Neuronal stem cell (in vitro differentiated cells): ENCODE measurements around the gene SYT8.
"Not testable (repeated sequence)": the region's sequence is repeated elsewhere in the genome, so short reads cannot be mapped to it uniquely, and the experiment has no call there.

Experiments used
- DNase-seq: peaks from one replicate; pipeline ENCODE4 v3.0.0-alpha.2; 2013; ENCODE audit warnings: low spot score
- H2AFZ ChIP-seq: one replicate; pipeline ENCODE4 v1.6.1; 2013; ENCODE audit warnings: mild to moderate bottlenecking, low read length, inconsistent platforms
- H2AK5ac ChIP-seq: 2 replicates; pipeline ENCODE4 v1.6.1; 2013; ENCODE audit warnings: low read depth, mild to moderate bottlenecking, inconsistent platforms, low read length, moderate library complexity, mixed read lengths
- H2BK120ac ChIP-seq: 2 replicates; pipeline ENCODE4 v1.6.1; 2013; ENCODE audit warnings: low read depth, mild to moderate bottlenecking, inconsistent platforms, low read length, moderate library complexity, mixed read lengths
- H2BK12ac ChIP-seq: one replicate; pipeline ENCODE4 v1.6.1; 2013; ENCODE audit warnings: low read length, inconsistent platforms
- H2BK15ac ChIP-seq: 2 replicates; pipeline ENCODE4 v1.6.1; 2013; ENCODE audit warnings: mild to moderate bottlenecking, low read length, inconsistent platforms, mixed read lengths
- H2BK5ac ChIP-seq: one replicate; pipeline ENCODE4 v1.6.1; 2013; ENCODE audit warnings: inconsistent platforms, mild to moderate bottlenecking, low read length, moderate library complexity
- H3K14ac ChIP-seq: one replicate; pipeline ENCODE4 v1.6.1; 2013; ENCODE audit warnings: low read length, inconsistent platforms
- H3K18ac ChIP-seq: 2 replicates; pipeline ENCODE4 v1.6.1; 2013; ENCODE audit warnings: low read length, inconsistent platforms
- H3K23ac ChIP-seq: 2 replicates; pipeline ENCODE4 v1.6.1; 2013; ENCODE audit warnings: low read depth, mild to moderate bottlenecking, mixed read lengths, low read length, inconsistent platforms; ENCODE audit not compliant: poor library complexity
- H3K27ac ChIP-seq: replicated peaks from 3 replicates; pipeline ENCODE4 v1.5.1; 2013; ENCODE audit warnings: low read length, inconsistent platforms
- H3K27me3 ChIP-seq, 3 experiments: 2 replicates each; pipeline ENCODE4 v1.6.1; 2013; ENCODE audit warnings: low read length in 3 of 3, mild to moderate bottlenecking in 2 of 3, inconsistent platforms in 1 of 3, low read depth in 1 of 3, mixed read lengths in 1 of 3, moderate library complexity in 1 of 3; ENCODE audit not compliant: control insufficient read depth in 3 of 3, insufficient read depth in 3 of 3
- H3K36me3 ChIP-seq, 2 donors: replicated peaks in 1 of 2; 2 replicates each; pipeline ENCODE4 v1.6.1; 2013; ENCODE audit warnings: low read length in 2 of 2; ENCODE audit not compliant: control insufficient read depth in 2 of 2, insufficient read depth in 2 of 2
- H3K4ac ChIP-seq: 2 replicates; pipeline ENCODE4 v1.6.1; 2013; ENCODE audit warnings: inconsistent platforms, mild to moderate bottlenecking, low read length, moderate library complexity
- H3K4me1 ChIP-seq, 2 donors: 1 replicate in 1 of 2; 2 replicates in 1 of 2; pipeline ENCODE4 v1.6.1; 2013; ENCODE audit warnings: low read length in 2 of 2, low read depth in 1 of 2; ENCODE audit not compliant: control insufficient read depth in 2 of 2, insufficient read depth in 1 of 2
- H3K4me2 ChIP-seq: one replicate; pipeline ENCODE4 v1.6.1; 2013; ENCODE audit warnings: mild to moderate bottlenecking, low read length, inconsistent platforms; ENCODE audit not compliant: insufficient read depth, poor library complexity, severe bottlenecking
- H3K4me3 ChIP-seq, 2 donors: 2 replicates each; pipeline ENCODE4 v1.5.1; 2013; ENCODE audit warnings: low read length in 2 of 2, mild to moderate bottlenecking in 2 of 2, inconsistent platforms in 1 of 2, moderate library complexity in 1 of 2
- H3K79me1 ChIP-seq: one replicate; pipeline ENCODE4 v1.6.1; 2013; ENCODE audit warnings: low read depth, mild to moderate bottlenecking, inconsistent platforms, low read length, moderate library complexity
- H3K9ac ChIP-seq: one replicate; pipeline ENCODE4 v1.6.1; 2013; ENCODE audit warnings: mild to moderate bottlenecking, low read depth, low read length, inconsistent platforms; ENCODE audit not compliant: poor library complexity
- H3K9me3 ChIP-seq, 2 donors: replicated peaks in 1 of 2; 2 replicates each; pipeline versions ENCODE3 to v1.6.1; 2013; ENCODE audit warnings: low read length in 2 of 2, mild to moderate bottlenecking in 2 of 2, inconsistent platforms in 1 of 2, low read depth in 1 of 2, mixed read lengths in 1 of 2, moderate library complexity in 1 of 2; ENCODE audit not compliant: control insufficient read depth in 2 of 2, insufficient read depth in 1 of 2
- H4K8ac ChIP-seq: one replicate; pipeline ENCODE4 v1.6.1; 2013; ENCODE audit warnings: low read depth, mild to moderate bottlenecking, inconsistent platforms, low read length, moderate library complexity
- H4K91ac ChIP-seq: one replicate; pipeline ENCODE4 v1.6.1; 2013; ENCODE audit warnings: low read length, low read depth, mild to moderate bottlenecking, inconsistent platforms; ENCODE audit not compliant: poor library complexity
- WGBS, 2 donors: extraction: QIAGEN DNeasy Blood & Tissue Kit; methylation state at CpG; one replicate each; pipeline ENCODE4 v1.1.7; 2013; ENCODE audit warnings: missing lambda C conversion rate in 2 of 2, mixed read lengths in 1 of 2; ENCODE audit not compliant: insufficient read length in 2 of 2, insufficient replicate concordance in 1 of 2; ENCODE audit errors: extremely low coverage in 2 of 2; 5-methylcytosine and 5-hydroxymethylcytosine counted together

Gene SYT8

GRCh38 chr11:1803246-1803645, 31.5 kb upstream of the SYT8 start:
- H3K4ac ChIP-seq, result no peak overlapping the region
- H4K8ac ChIP-seq, result no peak overlapping the region
- no peak overlapping the region for H2AFZ ChIP-seq
- peak overlapping the region; percentile 74 for H2AK5ac ChIP-seq
- no peak overlapping the region for H3K18ac ChIP-seq
- no peak for DNase-seq
- H2BK15ac ChIP-seq, result no peak overlapping the region
- no CpG with 5 or more reads among the region's 20 CpGs for WGBS, 2 donors
- H3K4me1 ChIP-seq, result no peaks in the 10 kb centered on the region
- H3K27me3 ChIP-seq, result peaks cover 0 to 6% (median 0%) of the 10 kb centered on the region in 3 experiments
- H3K4me3 ChIP-seq, result no peak overlapping the region
- H3K9ac ChIP-seq, result no peak overlapping the region
- H3K23ac ChIP-seq, result peak overlapping the region; percentile 47
- H2BK5ac ChIP-seq, result no peak overlapping the region
- no peaks in the 10 kb centered on the region for H3K9me3 ChIP-seq
- no peak overlapping the region for H3K14ac ChIP-seq
- no peak overlapping the region for H2BK120ac ChIP-seq
- no peak overlapping the region for H4K91ac ChIP-seq
- no peak overlapping the region for H3K4me2 ChIP-seq
- H3K79me1 ChIP-seq, result no peaks in the 10 kb centered on the region
- no peaks in the 10 kb centered on the region for H3K36me3 ChIP-seq
- no peak overlapping the region for H3K27ac ChIP-seq
- no peak overlapping the region for H2BK12ac ChIP-seq

GRCh38 chr11:1803835-1804519, 30.8 kb upstream of the SYT8 start:
- H3K4ac ChIP-seq, H2AK5ac ChIP-seq, H3K14ac ChIP-seq, H2BK5ac ChIP-seq, H2BK12ac ChIP-seq, H2AFZ ChIP-seq, H3K18ac ChIP-seq, H3K23ac ChIP-seq, H3K9ac ChIP-seq, H3K9me3 ChIP-seq, H3K79me1 ChIP-seq, H2BK120ac ChIP-seq, H3K36me3 ChIP-seq, H3K4me1 ChIP-seq, H3K4me2 ChIP-seq, H3K27me3 ChIP-seq, H3K4me3 ChIP-seq, H3K27ac ChIP-seq, H2BK15ac ChIP-seq, DNase-seq: not testable (repeated sequence)
- Histone ChIP-seq H4K91ac (peak overlapping the region; percentile 70), H4K8ac (peak overlapping the region; percentile 48)
- WGBS, 2 donors, result no CpG with 5 or more reads among the region's 42 CpGs

GRCh38 chr11:1805525-1805924, 29.3 kb upstream of the SYT8 start:
- Histone ChIP-seq H3K4me2 (no peak overlapping the region), H2BK120ac (no peak overlapping the region), H2BK12ac (no peak overlapping the region), H3K18ac (no peak overlapping the region), H3K36me3 (no peaks in the 10 kb centered on the region), H3K4ac (no peak overlapping the region), H2AK5ac (no peak overlapping the region), H2BK15ac (no peak overlapping the region), H3K79me1 (no peaks in the 10 kb centered on the region), H3K27ac (no peak overlapping the region), H3K14ac (no peak overlapping the region), H3K4me3 (no peak overlapping the region), H2AFZ (no peak overlapping the region), H3K9me3 (no peaks in the 10 kb centered on the region), H3K9ac (no peak overlapping the region), H4K91ac (no peak overlapping the region), H4K8ac (no peak overlapping the region), H3K23ac (no peak overlapping the region), H2BK5ac (no peak overlapping the region), H3K27me3 (peaks cover 0 to 2% (median 0%) of the 10 kb centered on the region in 3 experiments), H3K4me1 (no peaks in the 10 kb centered on the region)
- no CpG with 5 or more reads among the region's 15 CpGs for WGBS, 2 donors
- no peak for DNase-seq

GRCh38 chr11:1807264-1807995, 27.4 kb upstream of the SYT8 start:
- Histone ChIP-seq H2AFZ (no peak overlapping the region), H4K91ac (no peak overlapping the region), H2BK120ac (no peak overlapping the region), H2BK15ac (no peak overlapping the region), H2BK12ac (no peak overlapping the region), H3K27me3 (peaks cover 0 to 5% (median 0%) of the 10 kb centered on the region in 3 experiments), H2BK5ac (no peak overlapping the region), H3K4me3 (no peak overlapping the region), H3K4me2 (no peak overlapping the region), H3K9ac (no peak overlapping the region), H3K4ac (no peak overlapping the region), H3K27ac (no peak overlapping the region), H2AK5ac (no peak overlapping the region), H3K23ac (no peak overlapping the region), H4K8ac (no peak overlapping the region), H3K4me1 (no peaks in the 10 kb centered on the region), H3K14ac (no peak overlapping the region), H3K18ac (no peak overlapping the region), H3K36me3 (no peaks in the 10 kb centered on the region), H3K79me1 (no peaks in the 10 kb centered on the region), H3K9me3 (no peaks in the 10 kb centered on the region)
- WGBS, 2 donors, result no CpG with 5 or more reads among the region's 14 CpGs
- DNase-seq, result no peak
